IMR-90 (cell line): ENCODE measurements around the gene WNK1. TPM values are rescaled to one million over a fixed set of nuclear protein-coding genes. Genes with fewer than 3 reads are reported as not detected.

Experiments
- ATAC-seq: fragments of 200-7000 bp; cut with Tn5 transposase; 2 replicates; pipeline ENCODE4 v1.9.1; 2020; ENCODE audit warnings: low read depth, mild to moderate bottlenecking, moderate library complexity
- BruUV-seq: library from RNA; stranded (reverse); fragments of 400-500 nt; replicated peaks from 2 replicates; lab custom pipeline; 2021; lab: Mats Ljungman, UMichigan
- CTCF ChIA-PET: fragments of 300-600 bp; formaldehyde crosslinking; extraction: SDS; loops from one replicate; lab custom pipeline; 2021; ENCODE audit warnings: antibody characterized with exemption; lab: Yijun Ruan, JAX
- POLR2A ChIA-PET: fragments of 300-600 bp; sonication (Branson Sonifier 250); formaldehyde crosslinking; loops from one replicate; lab custom pipeline; 2022; ENCODE audit warnings: antibody characterized with exemption; ENCODE audit not compliant: unreplicated experiment; lab: Charles Lee
- DNase-seq: peaks from one replicate; pipeline ENCODE4 v3.0.0; 2013
- H2AFZ ChIP-seq: replicated peaks from 2 replicates; pipeline ENCODE3; 2013; ENCODE audit warnings: low read length, mild to moderate bottlenecking; ENCODE audit not compliant: poor library complexity
- H2AK5ac ChIP-seq: 2 replicates; pipeline ENCODE4 v1.6.1; 2013; ENCODE audit warnings: low read depth, low read length, inconsistent platforms
- H2AK9ac ChIP-seq: replicated peaks from 2 replicates; pipeline ENCODE3; 2013; ENCODE audit warnings: mild to moderate bottlenecking, low read depth, low read length, moderate library complexity; ENCODE audit not compliant: poor library complexity
- H2BK120ac ChIP-seq: 2 replicates; pipeline ENCODE4 v1.6.1; 2013; ENCODE audit warnings: low read depth, low read length, inconsistent platforms
- H2BK15ac ChIP-seq: 3 replicates; pipeline ENCODE4 v1.6.1; 2013; ENCODE audit warnings: low read depth, low read length, inconsistent platforms
- H2BK20ac ChIP-seq: 2 replicates; pipeline ENCODE4 v1.6.1; 2013; ENCODE audit warnings: low read depth, mild to moderate bottlenecking, inconsistent platforms, low read length, moderate library complexity
- H2BK5ac ChIP-seq: 2 replicates; pipeline ENCODE4 v1.6.1; 2013; ENCODE audit warnings: mild to moderate bottlenecking, low read depth, low read length, inconsistent platforms; ENCODE audit not compliant: poor library complexity, severe bottlenecking
- H3K14ac ChIP-seq: replicated peaks from 2 replicates; pipeline ENCODE4 v1.6.1; 2013; ENCODE audit warnings: low read depth, low read length, inconsistent platforms
- H3K18ac ChIP-seq: 2 replicates; pipeline ENCODE4 v1.6.1; 2013; ENCODE audit warnings: low read depth, low read length, control low read depth
- H3K23ac ChIP-seq: 2 replicates; pipeline ENCODE4 v1.6.1; 2013; ENCODE audit warnings: low read depth, low read length, inconsistent platforms
- H3K27ac ChIP-seq: 2 replicates; pipeline ENCODE4 v1.5.1; 2013; ENCODE audit warnings: mild to moderate bottlenecking, control low read depth, low read length; ENCODE audit not compliant: insufficient read depth
- H3K27me3 ChIP-seq: 2 replicates; pipeline ENCODE4 v1.6.1; 2013; ENCODE audit warnings: low read length; ENCODE audit not compliant: control insufficient read depth, insufficient read depth
- H3K36me3 ChIP-seq: 2 replicates; pipeline ENCODE4 v1.6.1; 2013; ENCODE audit warnings: low read length, mixed read lengths; ENCODE audit not compliant: control insufficient read depth, insufficient read depth
- H3K4ac ChIP-seq: 2 replicates; pipeline ENCODE4 v1.6.1; 2013; ENCODE audit warnings: low read depth, low read length, inconsistent platforms
- H3K4me1 ChIP-seq: 2 replicates; pipeline ENCODE4 v1.6.1; 2013; ENCODE audit warnings: low read length, mixed read lengths; ENCODE audit not compliant: control insufficient read depth, insufficient read depth
- H3K4me2 ChIP-seq: 2 replicates; pipeline ENCODE4 v1.6.1; 2013; ENCODE audit warnings: low read depth, mild to moderate bottlenecking, control low read depth, low read length, moderate library complexity
- H3K4me3 ChIP-seq: 2 replicates; pipeline ENCODE4 v1.5.1; 2013; ENCODE audit warnings: low read depth, mild to moderate bottlenecking, control low read depth, low read length, moderate library complexity; ENCODE audit not compliant: insufficient read depth
- H3K56ac ChIP-seq: 2 replicates; pipeline ENCODE4 v1.6.1; 2013; ENCODE audit warnings: low read length, inconsistent platforms; ENCODE audit not compliant: insufficient read depth; ENCODE audit errors: extremely low read depth
- H3K79me1 ChIP-seq, 2 experiments: 2 replicates each; pipeline ENCODE4 v1.6.1; 2013; ENCODE audit warnings: low read length in 2 of 2, inconsistent platforms in 1 of 2, low read depth in 1 of 2
- H3K9ac ChIP-seq: 2 replicates; pipeline ENCODE4 v1.6.1; 2013; ENCODE audit warnings: low read depth, low read length, control low read depth
- H3K9me1 ChIP-seq: 2 replicates; pipeline ENCODE4 v1.6.1; 2013; ENCODE audit warnings: low read length, inconsistent platforms; ENCODE audit not compliant: insufficient read depth
- H3K9me3 ChIP-seq: 2 replicates; pipeline ENCODE4 v1.6.1; 2013; ENCODE audit warnings: low read length; ENCODE audit not compliant: control insufficient read depth, insufficient read depth
- H4K20me1 ChIP-seq: 2 replicates; pipeline ENCODE4 v1.6.1; 2013; ENCODE audit warnings: low read length, inconsistent platforms; ENCODE audit not compliant: insufficient read depth
- H4K5ac ChIP-seq: 2 replicates; pipeline ENCODE4 v1.6.1; 2013; ENCODE audit warnings: mild to moderate bottlenecking, low read depth, low read length, control low read depth
- H4K8ac ChIP-seq, 2 experiments: 2 replicates each; pipeline ENCODE4 v1.6.1; 2013; ENCODE audit warnings: low read depth in 2 of 2, low read length in 2 of 2, control low read depth in 1 of 2, inconsistent platforms in 1 of 2
- H4K91ac ChIP-seq: 2 replicates; pipeline ENCODE4 v1.6.1; 2013; ENCODE audit warnings: low read depth, low read length, inconsistent platforms; ENCODE audit not compliant: insufficient read depth
- BHLHE40 ChIP-seq: fragments of 150-350 bp; IDR thresholded peaks from 2 replicates; pipeline ENCODE4 v1.6.1; 2016; ENCODE audit warnings: mild to moderate bottlenecking, low read depth, low read length
- CHD1 ChIP-seq: IDR thresholded peaks from 2 replicates; pipeline ENCODE4 v1.6.1; 2012; ENCODE audit warnings: low read depth, low read length, improper control_type of control experiment
- CTCF ChIP-seq: conservative IDR thresholded peaks from 2 replicates; pipeline ENCODE4 v1.5.1; 2012; ENCODE audit warnings: mild to moderate bottlenecking, low read depth, low read length, improper control_type of control experiment
- ELK1 ChIP-seq: fragments of 150-350 bp; IDR thresholded peaks from 2 replicates; pipeline ENCODE4 v1.6.1; 2016; ENCODE audit warnings: low read depth, mild to moderate bottlenecking, low read length, moderate library complexity, borderline replicate concordance
- FOS ChIP-seq: fragments of 150-350 bp; IDR thresholded peaks from 2 replicates; pipeline ENCODE4 v1.6.1; 2016; ENCODE audit warnings: low read depth, low read length
- MAFK ChIP-seq: IDR thresholded peaks from 2 replicates; pipeline ENCODE4 v1.6.1; 2012; ENCODE audit warnings: low read depth, low read length, improper control_type of control experiment
- MAZ ChIP-seq: IDR thresholded peaks from 2 replicates; pipeline ENCODE4 v1.6.1; 2012; ENCODE audit warnings: low read depth, mild to moderate bottlenecking, low read length, improper control_type of control experiment, moderate library complexity, borderline replicate concordance
- MXI1 ChIP-seq: IDR thresholded peaks from 2 replicates; pipeline ENCODE4 v1.6.1; 2012; ENCODE audit warnings: low read depth, mild to moderate bottlenecking, low read length, moderate library complexity, borderline replicate concordance
- NFE2L2 ChIP-seq: fragments of 150-350 bp; IDR thresholded peaks from 2 replicates; pipeline ENCODE4 v1.6.1; 2016; ENCODE audit warnings: low read depth, mild to moderate bottlenecking, low read length
- POLR2A ChIP-seq: IDR thresholded peaks from 2 replicates; pipeline ENCODE4 v1.6.1; 2012; ENCODE audit warnings: mild to moderate bottlenecking, low read depth, low read length
- RAD21 ChIP-seq: IDR thresholded peaks from 2 replicates; pipeline ENCODE4 v1.6.1; 2012; ENCODE audit warnings: low read length, improper control_type of control experiment
- RCOR1 ChIP-seq: IDR thresholded peaks from 2 replicates; pipeline ENCODE4 v1.6.1; 2012; ENCODE audit warnings: mild to moderate bottlenecking, low read length, improper control_type of control experiment; ENCODE audit not compliant: insufficient replicate concordance
- RFX5 ChIP-seq: IDR thresholded peaks from 2 replicates; pipeline ENCODE4 v1.8.0; 2012; ENCODE audit warnings: low read depth, mild to moderate bottlenecking, low read length, moderate library complexity
- SMC3 ChIP-seq: fragments of 150-350 bp; IDR thresholded peaks from 2 replicates; pipeline ENCODE4 v1.6.1; 2016; ENCODE audit warnings: low read depth, mild to moderate bottlenecking, antibody characterized with exemption, low read length, moderate library complexity
- USF2 ChIP-seq: fragments of 150-350 bp; IDR thresholded peaks from 2 replicates; pipeline ENCODE4 v1.6.1; 2017; ENCODE audit warnings: mild to moderate bottlenecking, antibody characterized with exemption, low read length, low read depth
- WGBS, 2 experiments: methylation state at CpG; one replicate each; pipeline versions ENCODE4 v1.1.5 to v1.1.7; 2013; ENCODE audit warnings: missing lambda C conversion rate in 2 of 2; ENCODE audit not compliant: insufficient read length in 1 of 2; ENCODE audit errors: extremely low coverage in 2 of 2; 5-methylcytosine and 5-hydroxymethylcytosine counted together
- dilution Hi-C: fragments of 300-500 bp; cut with HindIII; formaldehyde crosslinking; loops from one replicate; pipeline ENCODE4 v1.14.3; 2018; ENCODE audit warnings: low sequenced_read_pairs; ENCODE audit not compliant: unreplicated experiment
- in situ Hi-C: fragments of 300-500 bp; cut with MboI; formaldehyde crosslinking; loops from 3 replicates; pipeline ENCODE4 v1.14.3; 2019; ENCODE audit warnings: low sequenced_read_pairs, inconsistent platforms, mixed read lengths
- intact Hi-C: fragments of 100-400 bp; cut with micrococcal nuclease; formaldehyde crosslinking; loops from 2 replicates; pipeline ENCODE4 v1.10.0; 2022
- polyA plus RNA-seq, 3 experiments: library from polyadenylated mRNA; depleted of rRNA; stranded (reverse); fragments of >200 nt; gene quantifications; 2 replicates each; pipeline ENCODE4 v1.2.3, GENCODE V29; 2012; ENCODE audit warnings: low replicate concordance in 1 of 3
- total RNA-seq: library from RNA; depleted of rRNA; stranded (reverse); fragments of >200 nt; gene quantifications from 2 replicates; pipeline ENCODE4 v1.2.3, GENCODE V29; 2012

The WNK1 gene
- total and polyA plus RNA-seq, 2 of the 4 experiments (the other 2 are of a cell fraction) = 36.9 to 42.8 TPM

DNA sequence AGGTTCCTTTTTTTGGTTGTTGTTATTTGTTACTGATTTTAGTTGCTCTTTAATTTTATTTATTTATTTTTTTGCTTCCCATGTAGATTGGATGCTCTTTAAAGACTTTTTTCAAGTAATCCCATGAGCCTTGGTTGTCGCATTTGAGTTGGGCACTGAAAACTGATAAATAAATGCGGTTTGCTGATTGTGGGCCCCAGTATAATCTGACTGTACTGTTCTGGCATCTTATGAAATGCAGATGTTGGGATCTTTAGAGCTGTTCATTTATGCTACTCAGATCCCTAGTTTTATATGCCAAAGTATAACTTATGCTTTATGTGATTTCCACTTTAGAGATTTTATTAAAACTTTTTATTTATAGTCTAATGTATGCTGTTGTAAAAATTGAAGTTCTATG lies 33.3 kb downstream of the WNK1 start:
- Histone ChIP-seq H3K9ac (no peak overlapping the region), H2BK20ac (no peak overlapping the region), H4K8ac (no peak overlapping the region), H3K56ac (no peak overlapping the region), H3K18ac (no peak overlapping the region), H3K4ac (no peak overlapping the region), H3K36me3 (no peaks in the 10 kb centered on the region), H4K5ac (no peak overlapping the region), H2AK9ac (no peak overlapping the region), H3K9me1 (peaks cover 5% of the 10 kb centered on the region; the same call in 1 of the 2 replicates), H3K4me1 (peaks cover 4% of the 10 kb centered on the region; the same call in 1 of the 2 replicates), H2BK5ac (no peak overlapping the region), H3K4me3 (no peak overlapping the region), H2AK5ac (no peak overlapping the region), H3K14ac (no peak overlapping the region), H2BK15ac (no peak overlapping the region), H3K27me3 (no peaks in the 10 kb centered on the region), H3K23ac (no peak overlapping the region), H3K27ac (no peak overlapping the region), H2BK120ac (no peak overlapping the region), H3K79me1 (peaks cover 26 to 72% of the 10 kb centered on the region in 2 experiments), H4K91ac (no peak overlapping the region), H4K20me1 (peaks cover 51% of the 10 kb centered on the region), H3K4me2 (no peak overlapping the region), H3K9me3 (no peaks in the 10 kb centered on the region), H2AFZ (no peak overlapping the region)
- TF ChIP-seq POLR2A (no peak), SMC3 (no peak), RFX5 (no peak), USF2 (no peak), MAFK (no peak), CHD1 (no peak), RCOR1 (no peak), MXI1 (no peak), ELK1 (no peak), RAD21 (no peak), NFE2L2 (no peak), BHLHE40 (no peak), FOS (no peak), MAZ (no peak), CTCF (no peak)
- dilution Hi-C loops = no loop called here
- no peak for ATAC-seq
- DNase-seq = no peak
- intact Hi-C loops = no loop called here
- WGBS, 2 experiments = no CpG with 5 or more reads among the region's 2 CpGs
- ChIA-PET CTCF (no interaction called here), POLR2A (no interaction called here)
- BruUV-seq = no TSS peak
- in situ Hi-C loops = no loop called here
